H1 (cell line): ENCODE data around the gene PSPH. TPM values are rescaled to one million over a fixed set of nuclear protein-coding genes. Genes with fewer than 3 reads are reported as not detected.

Experiments
- CTCF ChIA-PET: fragments of 300-600 bp; sonication (Branson Sonifier 250); formaldehyde crosslinking; loops from one replicate; lab custom pipeline; 2021; ENCODE audit not compliant: partially characterized antibody; lab: Charles Lee
- POLR2A ChIA-PET: fragments of 300-600 bp; sonication (Branson Sonifier 250); formaldehyde crosslinking; loops from one replicate; lab custom pipeline; 2021; ENCODE audit warnings: inconsistent platforms; ENCODE audit not compliant: partially characterized antibody; lab: Charles Lee
- DNase-seq, 2 experiments: peaks; one replicate each; pipeline versions ENCODE4 v3.0.0 to v3.0.0-alpha.2; 2010 to 2022; ENCODE audit warnings: low spot score in 2 of 2, low read depth in 1 of 2, mixed read lengths in 1 of 2
- FAIRE-seq: peaks from 2 replicates; lab custom pipeline; 2011; peaks lifted over from hg19 to GRCh38; lab: Jason Lieb, UNC
- H2AFZ ChIP-seq: 2 replicates; pipeline ENCODE4 v1.8.1; 2012; ENCODE audit warnings: low read length, inconsistent platforms
- H2AK5ac ChIP-seq: 2 replicates; pipeline ENCODE4 v1.6.1; 2013; ENCODE audit warnings: low read depth, low read length
- H2BK120ac ChIP-seq: replicated peaks from 2 replicates; pipeline ENCODE3; 2013; ENCODE audit warnings: low read depth, low read length, inconsistent platforms
- H2BK12ac ChIP-seq: 2 replicates; pipeline ENCODE4 v1.6.1; 2013; ENCODE audit warnings: low read depth, low read length
- H2BK15ac ChIP-seq: 2 replicates; pipeline ENCODE4 v1.6.1; 2013; ENCODE audit warnings: low read length
- H2BK20ac ChIP-seq: 2 replicates; pipeline ENCODE4 v1.6.1; 2013; ENCODE audit warnings: low read length
- H2BK5ac ChIP-seq: 2 replicates; pipeline ENCODE4 v1.6.1; 2013; ENCODE audit warnings: low read depth, low read length
- H3K14ac ChIP-seq: 2 replicates; pipeline ENCODE4 v1.6.1; 2013; ENCODE audit warnings: inconsistent platforms; ENCODE audit not compliant: insufficient read length
- H3K18ac ChIP-seq: 2 replicates; pipeline ENCODE4 v1.6.1; 2013; ENCODE audit warnings: low read length; ENCODE audit errors: extremely low read depth
- H3K23ac ChIP-seq: 2 replicates; pipeline ENCODE4 v1.6.1; 2013; ENCODE audit warnings: inconsistent platforms; ENCODE audit not compliant: insufficient read length
- H3K23me2 ChIP-seq: 2 replicates; pipeline ENCODE4 v1.6.1; 2013; ENCODE audit warnings: low read depth, low read length
- H3K27ac ChIP-seq: 2 replicates; pipeline ENCODE4 v1.6.1; 2011; ENCODE audit warnings: low read depth, low read length, inconsistent platforms
- H3K27me3 ChIP-seq, 4 experiments: replicated peaks in 1 of 4; 1 replicate in 1 of 4; 2 replicates in 3 of 4; pipeline versions ENCODE4 v1.6.1 to v1.8.1; 2011 to 2013; ENCODE audit warnings: low read length in 3 of 4, mild to moderate bottlenecking in 3 of 4, inconsistent platforms in 2 of 4, mixed read lengths in 2 of 4, moderate library complexity in 1 of 4; ENCODE audit not compliant: control insufficient read depth in 3 of 4, insufficient read depth in 3 of 4; ENCODE audit errors: extremely low read depth in 1 of 4
- H3K36me3 ChIP-seq, 4 experiments: 2 replicates each; pipeline versions ENCODE4 v1.6.1 to v1.8.1; 2011 to 2013; ENCODE audit warnings: mild to moderate bottlenecking in 4 of 4, low read length in 3 of 4, moderate library complexity in 2 of 4, control low read depth in 1 of 4, inconsistent platforms in 1 of 4; ENCODE audit not compliant: insufficient read depth in 4 of 4, control insufficient read depth in 2 of 4
- H3K4ac ChIP-seq: replicated peaks from 2 replicates; pipeline ENCODE3; 2013; ENCODE audit warnings: low read length, low read depth, mixed read lengths, inconsistent platforms; ENCODE audit not compliant: insufficient read length
- H3K4me1 ChIP-seq, 4 experiments: replicated peaks in 1 of 4; 1 replicate in 1 of 4; 2 replicates in 3 of 4; pipeline versions ENCODE4 v1.6.1 to v1.8.1; 2011 to 2013; ENCODE audit warnings: low read length in 3 of 4, inconsistent platforms in 2 of 4, mixed read lengths in 1 of 4; ENCODE audit not compliant: insufficient read depth in 4 of 4, control insufficient read depth in 3 of 4
- H3K4me2 ChIP-seq, 2 experiments: 2 replicates each; pipeline versions ENCODE4 v1.6.1 to v1.8.1; 2011 to 2013; ENCODE audit warnings: low read depth in 2 of 2, low read length in 2 of 2, control low read depth in 1 of 2, inconsistent platforms in 1 of 2, mild to moderate bottlenecking in 1 of 2; ENCODE audit not compliant: insufficient read depth in 1 of 2
- H3K4me3 ChIP-seq, 4 experiments: fragments of 200-600, 300-600 bp in 1 of 4; sonication (generic), shearing (Covaris generic), sonication (Bioruptor Twin) in 1 of 4; 2 replicates each; pipeline versions ENCODE4 v1.5.1 to v1.8.1; 2011 to 2016; ENCODE audit warnings: low read length in 4 of 4, low read depth in 3 of 4, control low read depth in 2 of 4, inconsistent platforms in 2 of 4, mild to moderate bottlenecking in 2 of 4, mixed read lengths in 1 of 4, moderate library complexity in 1 of 4; ENCODE audit not compliant: insufficient read depth in 2 of 4; ENCODE audit errors: extremely low read depth in 1 of 4
- H3K56ac ChIP-seq: replicated peaks from 2 replicates; pipeline ENCODE3; 2013; ENCODE audit warnings: low read depth, mild to moderate bottlenecking, mixed read lengths, low read length, inconsistent platforms; ENCODE audit not compliant: insufficient read length
- H3K79me1 ChIP-seq: 2 replicates; pipeline ENCODE4 v1.6.1; 2013; ENCODE audit warnings: low read depth, low read length, control low read depth
- H3K79me2 ChIP-seq, 2 experiments: 2 replicates each; pipeline versions ENCODE4 v1.6.1 to v1.8.1; 2012 to 2013; ENCODE audit warnings: low read length in 2 of 2, mild to moderate bottlenecking in 2 of 2, inconsistent platforms in 1 of 2; ENCODE audit not compliant: insufficient read depth in 2 of 2, control insufficient read depth in 1 of 2
- H3K9ac ChIP-seq, 4 experiments: replicated peaks in 1 of 4; 1 replicate in 1 of 4; 2 replicates in 3 of 4; pipeline versions ENCODE4 v1.6.1 to v1.8.1; 2011 to 2013; ENCODE audit warnings: low read depth in 3 of 4, low read length in 3 of 4, control low read depth in 2 of 4, mild to moderate bottlenecking in 2 of 4, moderate library complexity in 2 of 4, inconsistent platforms in 1 of 4; ENCODE audit errors: extremely low read depth in 1 of 4
- H3K9me3 ChIP-seq, 2 experiments: 2 replicates each; pipeline versions ENCODE4 v1.6.1 to v1.8.1; 2012 to 2013; ENCODE audit warnings: mild to moderate bottlenecking in 2 of 2, moderate library complexity in 2 of 2, control low read depth in 1 of 2, inconsistent platforms in 1 of 2, low read depth in 1 of 2, low read length in 1 of 2, mixed read lengths in 1 of 2; ENCODE audit not compliant: insufficient read depth in 2 of 2
- H4K20me1 ChIP-seq, 2 experiments: replicated peaks in 1 of 2; 2 replicates each; pipeline versions ENCODE3 to v1.8.1; 2011 to 2013; ENCODE audit warnings: inconsistent platforms in 2 of 2, low read length in 2 of 2, mild to moderate bottlenecking in 1 of 2; ENCODE audit not compliant: insufficient read depth in 2 of 2, control insufficient read depth in 1 of 2
- H4K5ac ChIP-seq: 2 replicates; pipeline ENCODE4 v1.6.1; 2013; ENCODE audit warnings: low read length, low read depth, mixed read lengths, inconsistent platforms; ENCODE audit not compliant: insufficient read length
- H4K8ac ChIP-seq: 2 replicates; pipeline ENCODE4 v1.8.0; 2013; ENCODE audit warnings: mild to moderate bottlenecking, moderate library complexity, low read length, inconsistent platforms; ENCODE audit not compliant: insufficient read depth; ENCODE audit errors: extremely low read depth
- H4K91ac ChIP-seq: replicated peaks from 2 replicates; pipeline ENCODE3; 2013; ENCODE audit warnings: low read length, mixed read lengths, inconsistent platforms; ENCODE audit not compliant: insufficient read length
- BCL11A ChIP-seq, 2 experiments: IDR thresholded peaks; one replicate each; pipeline ENCODE4 v1.6.1; 2011; ENCODE audit warnings: low read depth in 2 of 2, low read length in 2 of 2, mild to moderate bottlenecking in 2 of 2
- CBX5 ChIP-seq: fragments of 300-800, 300-1000 bp; sonication (generic); IDR thresholded peaks from 2 replicates; pipeline ENCODE4 v1.7.1; 2016; ENCODE audit warnings: antibody characterized with exemption, low read length, low read depth
- HDAC6 ChIP-seq: IDR thresholded peaks from one replicate; pipeline ENCODE4 v1.7.1; 2012; ENCODE audit warnings: low read depth, mild to moderate bottlenecking, inconsistent platforms, low read length, moderate library complexity
- NRF1 ChIP-seq: IDR thresholded peaks from 2 replicates; pipeline ENCODE4 v1.6.1; 2011; ENCODE audit warnings: mild to moderate bottlenecking, low read depth, low read length, improper control_type of control experiment
- SIN3A ChIP-seq, 2 experiments: IDR thresholded peaks in 1 of 2; conservative IDR thresholded peaks in 1 of 2; 2 replicates each; pipeline ENCODE4 v1.6.1; 2011 to 2012; ENCODE audit warnings: low read length in 2 of 2, improper control_type of control experiment in 1 of 2, low read depth in 1 of 2, mild to moderate bottlenecking in 1 of 2
- SP1 ChIP-seq: IDR thresholded peaks from 2 replicates; pipeline ENCODE4 v1.6.1; 2011; ENCODE audit warnings: low read depth, low read length
- WGBS, 2 experiments: shearing (Covaris generic) in 1 of 2; methylation state at CpG; one replicate each; pipeline versions ENCODE4 v1.1.6 to v1.1.7; 2013 to 2015; ENCODE audit warnings: low lambda C conversion rate in 2 of 2, mixed read lengths in 2 of 2, inconsistent platforms in 1 of 2, low coverage in 1 of 2, missing lambda C conversion rate in 1 of 2; ENCODE audit not compliant: insufficient replicate concordance in 2 of 2, insufficient coverage in 1 of 2, insufficient read length in 1 of 2; ENCODE audit errors: extremely low coverage in 1 of 2, missing lambda C conversion rate in 1 of 2; 5-methylcytosine and 5-hydroxymethylcytosine counted together
- polyA plus RNA-seq, 7 experiments: library from polyadenylated mRNA; depleted of rRNA in 3 of 7; stranded (reverse) in 5 of 7; unstranded in 2 of 7; fragments of >200 nt in 5 of 7; fragments of 200-250 nt in 2 of 7; gene quantifications; 1 replicate in 5 of 7; 2 replicates in 1 of 7; 4 replicates in 1 of 7; pipeline versions ENCODE4 v1.2.1 to v1.2.3, GENCODE V29; 2011 to 2013; ENCODE audit warnings: missing spikeins in 2 of 7, mixed read lengths in 2 of 7
- total RNA-seq: library from RNA; stranded (reverse); fragmentation: NEBNext Ultra II Directional; extraction: Animal tissue kit (Norgen Biotek cat#: 25700); gene quantifications from 2 replicates; pipeline ENCODE4 v1.2.1, GENCODE V29; 2021
- TF ChIP-seq, protein P1 (sequence below): IDR thresholded peaks from 2 replicates; pipeline ENCODE4 v1.6.1; 2012; ENCODE audit warnings: inconsistent platforms
- TF ChIP-seq, protein P2 (sequence below): IDR thresholded peaks from 2 replicates; pipeline ENCODE4 v1.6.1; 2012; ENCODE audit warnings: inconsistent platforms
- TF ChIP-seq, protein P3 (sequence below), 3 experiments: IDR thresholded peaks; 1 replicate in 2 of 3; 2 replicates in 1 of 3; pipeline versions ENCODE4 v1.5.1 to v1.6.1; 2011; ENCODE audit warnings: low read length in 3 of 3, mild to moderate bottlenecking in 3 of 3, inconsistent platforms in 2 of 3, low read depth in 1 of 3, moderate library complexity in 1 of 3; ENCODE audit not compliant: insufficient read depth in 1 of 3; ENCODE audit errors: control extremely low read depth in 1 of 3

PSPH gene
- total and polyA plus RNA-seq, 2 of the 8 experiments (the other 6 are each of a cell fraction or from before 2014, with no cell fraction given): 31.0 to 64.8 TPM

DNA sequence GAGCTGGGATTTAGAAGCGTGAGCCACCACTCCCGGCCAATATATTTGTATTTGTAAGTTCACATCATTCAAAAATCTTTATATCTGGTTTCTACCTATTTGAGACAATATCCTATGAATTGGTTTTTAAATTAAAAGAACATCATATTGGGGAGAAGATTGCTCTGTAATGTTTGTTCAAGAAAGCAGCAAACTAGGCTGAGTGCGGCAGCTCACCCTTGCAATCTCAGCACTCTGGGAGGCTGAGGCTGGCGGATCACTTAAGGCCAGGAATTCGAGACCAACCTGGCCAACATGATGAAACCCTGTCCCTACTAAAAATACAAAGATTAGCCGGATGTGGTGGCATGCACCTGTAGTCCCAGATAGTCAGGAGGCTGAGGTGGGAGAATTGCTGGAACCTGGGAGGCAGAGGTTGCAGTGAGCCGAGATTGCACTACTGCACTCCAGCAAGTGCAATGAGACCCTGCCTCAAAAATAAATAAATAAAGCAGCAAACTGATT, 77.4 kb downstream of the PSPH start:
- Histone ChIP-seq H3K4ac (no peak overlapping the region), H4K8ac (no peak overlapping the region), H3K4me2 (no peak overlapping the region), H3K27me3 (no peaks in the 10 kb centered on the region), H2BK12ac (no peak overlapping the region), H3K23me2 (no peaks in the 10 kb centered on the region), H3K23ac (no peak overlapping the region), H4K91ac (no peak overlapping the region), H3K27ac (no peak overlapping the region), H3K4me1 (peaks cover 0 to 5% (median 1%) of the 10 kb centered on the region in 4 experiments; a peak in 2 of 7 replicates), H3K18ac (no peak overlapping the region), H2AK5ac (no peak overlapping the region), H3K36me3 (peaks cover 0 to 8% (median 2%) of the 10 kb centered on the region in 4 experiments; a peak in 3 of 8 replicates), H4K5ac (no peak overlapping the region), H4K20me1 (peaks cover 2 to 7% of the 10 kb centered on the region in 2 experiments), H2AFZ (no peak overlapping the region), H3K56ac (no peak overlapping the region), H2BK5ac (no peak overlapping the region), H2BK120ac (no peak overlapping the region), H3K9ac (no peak overlapping the region), H3K4me3 (no peak overlapping the region), H3K79me1 (peaks cover 3% of the 10 kb centered on the region; the same call in 1 of the 2 replicates), H3K79me2 (peaks cover 0 to 20% of the 10 kb centered on the region in 2 experiments; a peak in 2 of 4 replicates), H2BK15ac (no peak overlapping the region), H3K14ac (no peak overlapping the region), H2BK20ac (no peak overlapping the region), H3K9me3 (no peaks in the 10 kb centered on the region)
- ChIA-PET POLR2A (interaction anchor here (0.6 kb wide), 1 partner anchor 17 kb away, joined by 3 read pairs; no protein-coding TSS in a partner anchor), CTCF (interaction anchor here (0.7 kb wide), 1 partner anchor 57 kb away, joined by 5 read pairs; no protein-coding TSS in a partner anchor)
- FAIRE-seq (no peak), DNase-seq (no peak)
- 94% methylated on average over 7 of the region's 7 CpGs; no CpG with 5 or more reads in 1 of the 2 experiments for WGBS, 2 experiments
- TF ChIP-seq HDAC6: no peak
- no peak for TF ChIP-seq CBX5
- no peak for TF ChIP-seq NRF1
- TF ChIP-seq, protein P1, sequence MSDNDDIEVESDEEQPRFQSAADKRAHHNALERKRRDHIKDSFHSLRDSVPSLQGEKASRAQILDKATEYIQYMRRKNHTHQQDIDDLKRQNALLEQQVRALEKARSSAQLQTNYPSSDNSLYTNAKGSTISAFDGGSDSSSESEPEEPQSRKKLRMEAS: no peak
- no peak for TF ChIP-seq SIN3A (conservative IDR thresholded peaks at IDR 0.05 in 1 of 2, IDR thresholded peaks at IDR 0.05 in 1 of 2; ENCODE audit: low read depth in 1 of 2, low read length in 2 of 2)
- TF ChIP-seq, protein P2, sequence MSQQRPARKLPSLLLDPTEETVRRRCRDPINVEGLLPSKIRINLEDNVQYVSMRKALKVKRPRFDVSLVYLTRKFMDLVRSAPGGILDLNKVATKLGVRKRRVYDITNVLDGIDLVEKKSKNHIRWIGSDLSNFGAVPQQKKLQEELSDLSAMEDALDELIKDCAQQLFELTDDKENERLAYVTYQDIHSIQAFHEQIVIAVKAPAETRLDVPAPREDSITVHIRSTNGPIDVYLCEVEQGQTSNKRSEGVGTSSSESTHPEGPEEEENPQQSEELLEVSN: no peak
- TF ChIP-seq, protein P3, sequence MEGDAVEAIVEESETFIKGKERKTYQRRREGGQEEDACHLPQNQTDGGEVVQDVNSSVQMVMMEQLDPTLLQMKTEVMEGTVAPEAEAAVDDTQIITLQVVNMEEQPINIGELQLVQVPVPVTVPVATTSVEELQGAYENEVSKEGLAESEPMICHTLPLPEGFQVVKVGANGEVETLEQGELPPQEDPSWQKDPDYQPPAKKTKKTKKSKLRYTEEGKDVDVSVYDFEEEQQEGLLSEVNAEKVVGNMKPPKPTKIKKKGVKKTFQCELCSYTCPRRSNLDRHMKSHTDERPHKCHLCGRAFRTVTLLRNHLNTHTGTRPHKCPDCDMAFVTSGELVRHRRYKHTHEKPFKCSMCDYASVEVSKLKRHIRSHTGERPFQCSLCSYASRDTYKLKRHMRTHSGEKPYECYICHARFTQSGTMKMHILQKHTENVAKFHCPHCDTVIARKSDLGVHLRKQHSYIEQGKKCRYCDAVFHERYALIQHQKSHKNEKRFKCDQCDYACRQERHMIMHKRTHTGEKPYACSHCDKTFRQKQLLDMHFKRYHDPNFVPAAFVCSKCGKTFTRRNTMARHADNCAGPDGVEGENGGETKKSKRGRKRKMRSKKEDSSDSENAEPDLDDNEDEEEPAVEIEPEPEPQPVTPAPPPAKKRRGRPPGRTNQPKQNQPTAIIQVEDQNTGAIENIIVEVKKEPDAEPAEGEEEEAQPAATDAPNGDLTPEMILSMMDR (IDR thresholded peaks at IDR 0.05; ENCODE audit: control extremely low read depth in 1 of 3, insufficient read depth in 1 of 3, low read depth in 1 of 3, low read length in 3 of 3): no peak
- TF ChIP-seq SP1: no peak
- no peak for TF ChIP-seq BCL11A (IDR thresholded peaks at IDR 0.05; ENCODE audit: low read depth in 2 of 2, low read length in 2 of 2)
